ENCODE data around the gene SH3RF1. TPM values are rescaled to one million over a fixed set of nuclear protein-coding genes. Genes with fewer than 3 reads are reported as not detected.

The SH3RF1 gene
- total RNA-seq, 1 experiment from 2014 or later, result 15.3 TPM

GRCh38 chr4:169071747-169072146, 199.0 kb downstream of the SH3RF1 start:
- Histone ChIP-seq H3K79me2 (ENCODE audit: insufficient read depth, low read length) (no peaks in the 10 kb centered on the region), H2BK20ac (ENCODE audit: low read depth, low read length, poor library complexity, severe bottlenecking) (no peak overlapping the region), H3K9ac (ENCODE audit: extremely low read depth, insufficient read length, low read length) (no peak overlapping the region), H3K23ac (ENCODE audit: insufficient read length, low read depth, low read length) (no peak overlapping the region), H3K14ac (ENCODE audit: insufficient read depth, low read length) (no peak overlapping the region; the same call in 1 of the 2 replicates), H4K5ac (ENCODE audit: insufficient read length, low read depth, low read length) (no peak overlapping the region), H3K9me3 (ENCODE audit: control insufficient read depth, low read depth, low read length) (no peaks in the 10 kb centered on the region), H4K91ac (ENCODE audit: insufficient read length, low read depth, low read length) (no peak overlapping the region), H3K4me2 (ENCODE audit: insufficient read depth, insufficient read length, low read length) (no peak overlapping the region), H3K27ac (ENCODE audit: insufficient read length, low read depth, low read length) (no peak overlapping the region), H3K27me3 (ENCODE audit: insufficient read depth, low read length) (no peaks in the 10 kb centered on the region), H3K4me1 (ENCODE audit: insufficient read depth, low read length) (peaks cover 6% of the 10 kb centered on the region), H2BK12ac (ENCODE audit: insufficient read length, low read depth, low read length) (no peak overlapping the region), H4K8ac (replicated peaks; ENCODE audit: insufficient read length, low read depth, low read length) (no peak overlapping the region), H3K18ac (ENCODE audit: insufficient read length, low read depth, low read length) (no peak overlapping the region), H2BK5ac (ENCODE audit: insufficient read length, low read length) (no peak overlapping the region), H2AFZ (ENCODE audit: low read length) (no peak overlapping the region), H3T11ph (ENCODE audit: low read length) (no peak overlapping the region), H4K20me1 (ENCODE audit: control insufficient read depth, insufficient read depth, insufficient read length) (no peaks in the 10 kb centered on the region), H2BK120ac (ENCODE audit: low read depth, low read length, poor library complexity, severe bottlenecking) (no peak overlapping the region), H2BK15ac (ENCODE audit: low read depth, low read length) (no peak overlapping the region), H3K23me2 (ENCODE audit: insufficient read length, low read depth, low read length, poor library complexity, severe bottlenecking) (no peaks in the 10 kb centered on the region), H3K79me1 (ENCODE audit: insufficient read depth, low read depth, low read length, poor library complexity, severe bottlenecking) (no peaks in the 10 kb centered on the region), H2AK5ac (ENCODE audit: insufficient read length, low read length) (no peak overlapping the region), H3K4ac (ENCODE audit: low read depth, low read length) (no peak overlapping the region), H3K56ac (ENCODE audit: insufficient read length, low read depth, low read length) (no peak overlapping the region)
- no peak for DNase-seq
- Mint-ChIP-seq H3K36me3 (ENCODE audit: insufficient read depth in 1 of 3, low read depth in 3 of 3) (peaks cover 0 to 4% (median 0%) of the 10 kb centered on the region in 3 experiments; a peak in 2 of 7 replicates), H3K4me3 (no peak overlapping the region), H3K27me3 (ENCODE audit: low read depth) (no peaks in the 10 kb centered on the region), H3K4me1 (peaks cover 29% of the 10 kb centered on the region in 2 experiments), H3K27ac (no peak overlapping the region), H3K9me3 (no peaks in the 10 kb centered on the region)
- no CpG with 5 or more reads among the region's 7 CpGs for WGBS (ENCODE audit: extremely low coverage, insufficient read length, low lambda C conversion rate)
- no peak for TF ChIP-seq CTCF (conservative IDR thresholded peaks at IDR 0.05)

All from H9 (cell line).